PFSK-1 (cell line): ENCODE results near the gene RPL12.

Source experiments
- POLR2AphosphoS5 ChIP-seq: IDR thresholded peaks from 2 replicates; pipeline ENCODE4 v1.6.1; 2012; ENCODE audit warnings: low read depth, mild to moderate bottlenecking, control low read depth, low read length, moderate library complexity
- SIN3A ChIP-seq: IDR thresholded peaks from 2 replicates; pipeline ENCODE4 v1.6.1; 2012; ENCODE audit warnings: mild to moderate bottlenecking, low read length, moderate library complexity, borderline replicate concordance; ENCODE audit not compliant: insufficient read depth
- TAF1 ChIP-seq: IDR thresholded peaks from 2 replicates; pipeline ENCODE4 v1.6.1; 2012; ENCODE audit warnings: low read length, control low read depth, borderline replicate concordance; ENCODE audit not compliant: insufficient read depth

DNA sequence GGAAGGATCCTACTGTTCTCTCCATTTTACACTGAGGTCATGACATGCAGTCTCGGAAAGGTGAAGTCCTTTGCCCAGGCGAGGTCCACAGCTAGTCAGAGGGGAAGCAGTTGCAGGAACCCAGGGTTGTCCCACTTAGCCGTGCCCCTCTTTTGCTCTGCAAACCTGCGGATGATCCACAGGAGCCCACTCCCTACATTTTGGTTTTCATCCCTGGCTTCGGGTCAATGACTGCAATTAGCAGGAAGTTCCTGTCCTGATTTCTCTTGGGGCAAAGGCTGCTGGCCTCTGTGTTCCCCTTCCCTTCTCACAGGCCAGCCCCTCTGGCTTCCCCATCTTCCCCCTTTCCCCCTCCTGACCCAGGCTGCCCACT is 52.9 kb downstream of the RPL12 start:
- TF ChIP-seq POLR2AphosphoS5 (no peak), SIN3A (no peak), TAF1 (no peak)
